ENCODE results near the gene OR2C1.

DNA sequence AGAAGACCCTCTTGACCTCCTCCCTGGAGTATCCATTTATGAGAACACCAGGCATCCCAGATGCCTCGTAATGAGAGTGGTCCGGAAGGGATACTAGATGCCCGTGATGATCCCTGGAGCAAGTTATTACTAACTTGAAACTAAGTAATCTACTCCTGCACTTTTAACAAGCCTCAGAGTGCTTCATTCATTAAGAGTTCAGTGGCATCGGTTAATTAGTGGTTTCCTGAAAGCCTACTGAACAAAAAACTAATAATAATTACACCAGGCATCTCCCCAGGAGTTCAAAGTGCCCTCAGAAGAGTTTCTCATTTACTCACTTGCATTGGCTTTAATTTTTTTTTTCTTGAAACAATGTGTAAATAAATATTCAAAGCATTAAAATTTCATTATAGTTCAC lies 28.2 kb upstream of the OR2C1 start:
- TF ChIP-seq, protein P1, sequence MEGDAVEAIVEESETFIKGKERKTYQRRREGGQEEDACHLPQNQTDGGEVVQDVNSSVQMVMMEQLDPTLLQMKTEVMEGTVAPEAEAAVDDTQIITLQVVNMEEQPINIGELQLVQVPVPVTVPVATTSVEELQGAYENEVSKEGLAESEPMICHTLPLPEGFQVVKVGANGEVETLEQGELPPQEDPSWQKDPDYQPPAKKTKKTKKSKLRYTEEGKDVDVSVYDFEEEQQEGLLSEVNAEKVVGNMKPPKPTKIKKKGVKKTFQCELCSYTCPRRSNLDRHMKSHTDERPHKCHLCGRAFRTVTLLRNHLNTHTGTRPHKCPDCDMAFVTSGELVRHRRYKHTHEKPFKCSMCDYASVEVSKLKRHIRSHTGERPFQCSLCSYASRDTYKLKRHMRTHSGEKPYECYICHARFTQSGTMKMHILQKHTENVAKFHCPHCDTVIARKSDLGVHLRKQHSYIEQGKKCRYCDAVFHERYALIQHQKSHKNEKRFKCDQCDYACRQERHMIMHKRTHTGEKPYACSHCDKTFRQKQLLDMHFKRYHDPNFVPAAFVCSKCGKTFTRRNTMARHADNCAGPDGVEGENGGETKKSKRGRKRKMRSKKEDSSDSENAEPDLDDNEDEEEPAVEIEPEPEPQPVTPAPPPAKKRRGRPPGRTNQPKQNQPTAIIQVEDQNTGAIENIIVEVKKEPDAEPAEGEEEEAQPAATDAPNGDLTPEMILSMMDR (conservative IDR thresholded peaks at IDR 0.05 in 1 of 2, IDR thresholded peaks at IDR 0.05 in 1 of 2; ENCODE audit: low read depth in 1 of 2, low read length in 2 of 2), result no peak
- no peak for TF ChIP-seq EZH2 (IDR thresholded peaks at IDR 0.05; ENCODE audit: low read length, missing control alignments)

Measured in fibroblast of lung (primary cell).